H9 (cell line): ENCODE measurements around the gene FARP1. TPM values are rescaled to one million over a fixed set of nuclear protein-coding genes. Genes with fewer than 3 reads are reported as not detected.
A peak's percentile ranks its signal among the peaks of the same experiment; 100 is the strongest.

ENCODE experiments used
- DNase-seq: peaks from one replicate; pipeline ENCODE4 v3.0.0-alpha.2; 2017
- H2AFZ ChIP-seq: one replicate; pipeline ENCODE4 v1.6.1; 2013; ENCODE audit warnings: mild to moderate bottlenecking, low read length, control low read depth, moderate library complexity
- H2AK5ac ChIP-seq: 2 replicates; pipeline ENCODE4 v1.6.1; 2013; ENCODE audit warnings: low read length, control low read depth, mixed read lengths; ENCODE audit not compliant: insufficient read length
- H2BK120ac ChIP-seq: one replicate; pipeline ENCODE4 v1.6.1; 2013; ENCODE audit warnings: low read depth, mild to moderate bottlenecking, low read length, control low read depth, inconsistent platforms; ENCODE audit not compliant: poor library complexity, severe bottlenecking
- H2BK12ac ChIP-seq: 2 replicates; pipeline ENCODE4 v1.6.1; 2013; ENCODE audit warnings: low read length, control low read depth, mixed read lengths, low read depth; ENCODE audit not compliant: insufficient read length
- H2BK15ac ChIP-seq: 2 replicates; pipeline ENCODE4 v1.6.1; 2013; ENCODE audit warnings: low read depth, low read length, control low read depth
- H2BK20ac ChIP-seq: one replicate; pipeline ENCODE4 v1.6.1; 2013; ENCODE audit warnings: low read depth, mild to moderate bottlenecking, low read length, control low read depth, inconsistent platforms; ENCODE audit not compliant: poor library complexity, severe bottlenecking
- H2BK5ac ChIP-seq: 2 replicates; pipeline ENCODE4 v1.6.1; 2013; ENCODE audit warnings: low read length, control low read depth, mixed read lengths; ENCODE audit not compliant: insufficient read length
- H3K14ac ChIP-seq: 2 replicates; pipeline ENCODE4 v1.6.1; 2013; ENCODE audit warnings: low read length, control low read depth; ENCODE audit not compliant: insufficient read depth
- H3K18ac ChIP-seq: 2 replicates; pipeline ENCODE4 v1.6.1; 2013; ENCODE audit warnings: low read depth, mild to moderate bottlenecking, mixed read lengths, low read length, control low read depth; ENCODE audit not compliant: insufficient read length
- H3K23ac ChIP-seq: 2 replicates; pipeline ENCODE4 v1.6.1; 2013; ENCODE audit warnings: low read length, control low read depth, mixed read lengths, low read depth; ENCODE audit not compliant: insufficient read length
- H3K23me2 ChIP-seq: 2 replicates; pipeline ENCODE4 v1.6.1; 2013; ENCODE audit warnings: low read depth, mild to moderate bottlenecking, mixed read lengths, low read length, control low read depth; ENCODE audit not compliant: insufficient read length, poor library complexity, severe bottlenecking
- H3K27ac ChIP-seq: 2 replicates; pipeline ENCODE4 v1.5.1; 2013; ENCODE audit warnings: low read length, control low read depth, mixed read lengths, low read depth; ENCODE audit not compliant: insufficient read length
- H3K27me3 ChIP-seq: 2 replicates; pipeline ENCODE4 v1.6.1; 2013; ENCODE audit warnings: low read length, control low read depth, inconsistent platforms; ENCODE audit not compliant: insufficient read depth
- H3K4ac ChIP-seq: 2 replicates; pipeline ENCODE4 v1.6.1; 2013; ENCODE audit warnings: low read depth, mild to moderate bottlenecking, control low read depth, inconsistent platforms, low read length, moderate library complexity
- H3K4me1 ChIP-seq: 2 replicates; pipeline ENCODE4 v1.6.1; 2013; ENCODE audit warnings: low read length, control low read depth, inconsistent platforms; ENCODE audit not compliant: insufficient read depth
- H3K4me2 ChIP-seq: 2 replicates; pipeline ENCODE4 v1.6.1; 2013; ENCODE audit warnings: low read length, control low read depth, mixed read lengths; ENCODE audit not compliant: insufficient read length, insufficient read depth
- H3K56ac ChIP-seq: 2 replicates; pipeline ENCODE4 v1.6.1; 2013; ENCODE audit warnings: low read depth, mild to moderate bottlenecking, mixed read lengths, low read length, control low read depth; ENCODE audit not compliant: insufficient read length
- H3K79me1 ChIP-seq: 2 replicates; pipeline ENCODE4 v1.6.1; 2013; ENCODE audit warnings: low read depth, mild to moderate bottlenecking, moderate library complexity, low read length, control low read depth, inconsistent platforms; ENCODE audit not compliant: insufficient read depth, poor library complexity, severe bottlenecking
- H3K79me2 ChIP-seq: 2 replicates; pipeline ENCODE4 v1.6.1; 2013; ENCODE audit warnings: low read length, control low read depth, inconsistent platforms; ENCODE audit not compliant: insufficient read depth
- H3K9ac ChIP-seq: 2 replicates; pipeline ENCODE4 v1.6.1; 2013; ENCODE audit warnings: low read length, control low read depth, mixed read lengths; ENCODE audit not compliant: insufficient read length; ENCODE audit errors: extremely low read depth
- H3K9me3 ChIP-seq: one replicate; pipeline ENCODE4 v1.6.1; 2013; ENCODE audit warnings: low read depth, low read length, inconsistent platforms; ENCODE audit not compliant: control insufficient read depth
- H3T11ph ChIP-seq: one replicate; pipeline ENCODE4 v1.6.1; 2013; ENCODE audit warnings: mild to moderate bottlenecking, low read length, control low read depth, inconsistent platforms
- H4K20me1 ChIP-seq: one replicate; pipeline ENCODE4 v1.6.1; 2013; ENCODE audit not compliant: control insufficient read depth, insufficient read length, insufficient read depth
- H4K5ac ChIP-seq: 2 replicates; pipeline ENCODE4 v1.6.1; 2013; ENCODE audit warnings: low read depth, mild to moderate bottlenecking, mixed read lengths, low read length, control low read depth; ENCODE audit not compliant: insufficient read length
- H4K8ac ChIP-seq: replicated peaks from 2 replicates; pipeline ENCODE4 v1.6.1; 2013; ENCODE audit warnings: low read length, control low read depth, mixed read lengths, low read depth; ENCODE audit not compliant: insufficient read length
- H4K91ac ChIP-seq: 2 replicates; pipeline ENCODE4 v1.6.1; 2013; ENCODE audit warnings: low read depth, mild to moderate bottlenecking, moderate library complexity, mixed read lengths, low read length, control low read depth; ENCODE audit not compliant: insufficient read length
- H3K27ac Mint-ChIP-seq, 3 experiments: 2 replicates in 2 of 3; 3 replicates in 1 of 3; pipeline ENCODE4 v1.8.0; 2020 to 2021; ENCODE audit warnings: mixed read lengths in 3 of 3, mild to moderate bottlenecking in 1 of 3, moderate library complexity in 1 of 3
- H3K27me3 Mint-ChIP-seq: 2 replicates; pipeline ENCODE4 v1.8.0; 2021; ENCODE audit warnings: low read depth, mild to moderate bottlenecking, moderate library complexity, mixed read lengths
- H3K36me3 Mint-ChIP-seq, 3 experiments: 2 replicates in 2 of 3; 3 replicates in 1 of 3; pipeline ENCODE4 v1.8.0; 2020 to 2021; ENCODE audit warnings: low read depth in 3 of 3, mixed read lengths in 3 of 3; ENCODE audit not compliant: insufficient read depth in 1 of 3
- H3K4me1 Mint-ChIP-seq, 2 experiments: 2 replicates each; pipeline ENCODE4 v1.8.0; 2020; ENCODE audit warnings: mixed read lengths in 2 of 2
- H3K4me3 Mint-ChIP-seq, 2 experiments: 2 replicates in 1 of 2; 3 replicates in 1 of 2; pipeline ENCODE4 v1.8.0; 2020 to 2021; ENCODE audit warnings: mild to moderate bottlenecking in 2 of 2, mixed read lengths in 2 of 2, moderate library complexity in 1 of 2
- H3K9me3 Mint-ChIP-seq, 2 experiments: 2 replicates in 1 of 2; 3 replicates in 1 of 2; pipeline ENCODE4 v1.8.0; 2020; ENCODE audit warnings: mild to moderate bottlenecking in 2 of 2, mixed read lengths in 2 of 2, moderate library complexity in 1 of 2
- CTCF ChIP-seq: fragments of 200-600 bp; sonication (generic); conservative IDR thresholded peaks from 3 replicates; pipeline ENCODE4 v1.8.0; 2021; ENCODE audit warnings: antibody characterized with exemption, mild to moderate bottlenecking
- WGBS: extraction: QIAGEN DNeasy Blood & Tissue Kit; methylation state at CpG from one replicate; pipeline ENCODE4 v1.1.7; 2013; ENCODE audit warnings: missing lambda C conversion rate, low lambda C conversion rate, mixed read lengths; ENCODE audit not compliant: insufficient read length; ENCODE audit errors: extremely low coverage; 5-methylcytosine and 5-hydroxymethylcytosine counted together
- total RNA-seq: library from RNA; stranded (reverse); gene quantifications from 2 replicates; pipeline ENCODE4 v1.2.1, GENCODE V29; 2021

FARP1 gene
- total RNA-seq, 1 experiment from 2014 or later, result 95.9 TPM

GRCh38 chr13:98097749-98098148 is 45.1 kb upstream of the FARP1 start:
- H3K9me3 Mint-ChIP-seq, result peaks cover 28 to 31% of the 10 kb centered on the region in 2 experiments
- WGBS, result no CpG with 5 or more reads among the region's 5 CpGs
- no peaks in the 10 kb centered on the region for H3K23me2 ChIP-seq
- no peak overlapping the region for H2BK12ac ChIP-seq
- peak overlapping the region in 1 of 3 experiments; percentile 89; a peak in 2 of 7 replicates for H3K27ac Mint-ChIP-seq
- no peak overlapping the region for H2AK5ac ChIP-seq
- no peaks in the 10 kb centered on the region for H3K79me2 ChIP-seq
- H2BK20ac ChIP-seq, result no peak overlapping the region
- no peak overlapping the region for H3T11ph ChIP-seq
- H2BK5ac ChIP-seq, result no peak overlapping the region
- no peak overlapping the region for H3K4me2 ChIP-seq
- DNase-seq, result no peak
- H2BK15ac ChIP-seq, result no peak overlapping the region
- H3K18ac ChIP-seq, result no peak overlapping the region
- TF ChIP-seq CTCF, result no peak
- H3K14ac ChIP-seq, result no peak overlapping the region
- no peak overlapping the region for H4K5ac ChIP-seq
- H3K56ac ChIP-seq, result no peak overlapping the region
- no peaks in the 10 kb centered on the region for H3K27me3 ChIP-seq
- H3K23ac ChIP-seq, result no peak overlapping the region
- H2AFZ ChIP-seq, result no peak overlapping the region
- no peak overlapping the region for H2BK120ac ChIP-seq
- no peaks in the 10 kb centered on the region for H3K27me3 Mint-ChIP-seq
- no peaks in the 10 kb centered on the region for H3K4me1 ChIP-seq
- H4K91ac ChIP-seq, result no peak overlapping the region
- H3K4ac ChIP-seq, result no peak overlapping the region
- H3K9ac ChIP-seq, result no peak overlapping the region
- H3K4me1 Mint-ChIP-seq, result peaks cover 10% of the 10 kb centered on the region in 2 experiments
- no peaks in the 10 kb centered on the region for H3K9me3 ChIP-seq
- no peak overlapping the region for H3K27ac ChIP-seq
- H3K79me1 ChIP-seq, result no peaks in the 10 kb centered on the region
- H4K8ac ChIP-seq, result no peak overlapping the region
- no peak overlapping the region for H3K4me3 Mint-ChIP-seq
- peaks cover 10 to 36% (median 17%) of the 10 kb centered on the region in 3 experiments for H3K36me3 Mint-ChIP-seq
- no peaks in the 10 kb centered on the region for H4K20me1 ChIP-seq
